K562 (cell line): Measurements from ENCODE around the gene SAXO2. TPM values are rescaled to one million over a fixed set of nuclear protein-coding genes. Genes with fewer than 3 reads are reported as not detected.
"Not testable (repeated sequence)": the region's sequence is repeated elsewhere in the genome, so short reads cannot be mapped to it uniquely, and the experiment has no call there.

Source experiments
- ATAC-seq: fragments of 200-7000 bp; cut with Tn5 transposase; 3 replicates; pipeline ENCODE4 v1.9.1; 2020; ENCODE audit warnings: moderate library complexity
- BruUV-seq: library from RNA; stranded (reverse); fragments of 400-500 nt; replicated peaks from 2 replicates; lab custom pipeline; 2021; lab: Mats Ljungman, UMichigan
- CTCF ChIA-PET: fragments of 300-600 bp; formaldehyde crosslinking; extraction: SDS; loops from one replicate; lab custom pipeline; 2021; ENCODE audit warnings: low intra/inter-chr PET ratio; lab: Yijun Ruan, JAX
- POLR2A ChIA-PET: fragments of 300-600, 350-650 bp; sonication (Branson Sonifier 250); formaldehyde crosslinking; extraction: SDS; loops from one replicate; lab custom pipeline; 2021; ENCODE audit warnings: antibody characterized with exemption, inconsistent platforms; lab: Yijun Ruan, JAX
- DNase-seq, 4 experiments: peaks; one replicate each; pipeline versions ENCODE4 v3.0.0 to v3.0.0-alpha.2; 2011 to 2018; ENCODE audit warnings: low spot score in 3 of 4, mixed read lengths in 3 of 4; ENCODE audit errors: extremely low read depth in 1 of 4
- FAIRE-seq: peaks from 2 replicates; lab custom pipeline; 2011; peaks lifted over from hg19 to GRCh38; lab: Jason Lieb, UNC
- H2AFZ ChIP-seq: 2 replicates; pipeline ENCODE4 v1.6.0; 2011; ENCODE audit warnings: low read depth, low read length, control low read depth, inconsistent platforms
- H3K27ac ChIP-seq: fragments of 200-600 bp; 3 replicates; pipeline ENCODE4 v1.8.0; 2011; ENCODE audit warnings: low read depth, mild to moderate bottlenecking, control low read depth, inconsistent platforms, low read length, moderate library complexity, mixed read lengths; ENCODE audit errors: extremely low read depth
- H3K27me3 ChIP-seq, 2 experiments: fragments of 300-600 bp in 1 of 2; 2 replicates in 1 of 2; 3 replicates in 1 of 2; pipeline versions ENCODE4 v1.6.0 to v1.8.0; 2011; ENCODE audit warnings: inconsistent platforms in 2 of 2, low read length in 2 of 2, mild to moderate bottlenecking in 1 of 2, mixed read lengths in 1 of 2, moderate library complexity in 1 of 2; ENCODE audit not compliant: control insufficient read depth in 2 of 2, insufficient read depth in 2 of 2
- H3K36me3 ChIP-seq: fragments of 300-600 bp; 3 replicates; pipeline ENCODE4 v1.8.0; 2011; ENCODE audit warnings: mild to moderate bottlenecking, low read length, inconsistent platforms; ENCODE audit not compliant: control insufficient read depth, insufficient read depth
- H3K4me1 ChIP-seq, 2 experiments: fragments of 200-600 bp in 1 of 2; replicated peaks in 1 of 2; 2 replicates in 1 of 2; 3 replicates in 1 of 2; pipeline versions ENCODE4 v1.5.1 to v1.8.0; 2011; ENCODE audit warnings: inconsistent platforms in 2 of 2, low read length in 2 of 2, mild to moderate bottlenecking in 1 of 2, mixed read lengths in 1 of 2, moderate library complexity in 1 of 2; ENCODE audit not compliant: control insufficient read depth in 2 of 2, insufficient read depth in 2 of 2
- H3K4me2 ChIP-seq: 2 replicates; pipeline ENCODE4 v1.6.1; 2011; ENCODE audit warnings: low read length, control low read depth, inconsistent platforms, mixed read lengths; ENCODE audit not compliant: insufficient read depth
- H3K4me3 ChIP-seq: fragments of 200-600 bp; sonication (generic), shearing (Covaris generic); 2 replicates; pipeline ENCODE4 v1.5.1; 2016; ENCODE audit warnings: control low read depth, inconsistent platforms
- H3K79me2 ChIP-seq: fragments of 200-600 bp; 3 replicates; pipeline ENCODE4 v1.8.0; 2011; ENCODE audit warnings: low read length, inconsistent platforms; ENCODE audit not compliant: control insufficient read depth, insufficient read depth
- H3K9ac ChIP-seq, 2 experiments: 2 replicates each; pipeline versions ENCODE4 v1.6.0 to v1.6.1; 2011; ENCODE audit warnings: low read depth in 2 of 2, low read length in 2 of 2, control low read depth in 1 of 2, inconsistent platforms in 1 of 2, mild to moderate bottlenecking in 1 of 2, mixed read lengths in 1 of 2; ENCODE audit not compliant: insufficient read depth in 1 of 2
- H3K9me1 ChIP-seq: one replicate; pipeline ENCODE4 v1.6.0; 2011; ENCODE audit warnings: inconsistent platforms, mild to moderate bottlenecking, low read length, moderate library complexity; ENCODE audit not compliant: control insufficient read depth, insufficient read depth
- H3K9me3 ChIP-seq: replicated peaks from 2 replicates; pipeline ENCODE4 v1.5.1; 2011; ENCODE audit warnings: low read depth, low read length, inconsistent platforms; ENCODE audit not compliant: control insufficient read depth, insufficient read depth
- H4K20me1 ChIP-seq: replicated peaks from 2 replicates; pipeline ENCODE4 v1.6.1; 2011; ENCODE audit warnings: low read length, inconsistent platforms, mixed read lengths; ENCODE audit not compliant: control insufficient read depth, insufficient read depth
- CEBPG ChIP-seq, 3 experiments: fragments of 200-800 bp in 1 of 3; sonication (Bioruptor generic) in 1 of 3; sonication (generic) in 1 of 3; formaldehyde crosslinking in 1 of 3; IDR thresholded peaks in 2 of 3; conservative IDR thresholded peaks in 1 of 3; 2 replicates each; pipeline versions ENCODE4 v1.6.1 to v1.8.0; 2016 to 2022; ENCODE audit warnings: missing compliant biosample characterization in 2 of 3, missing genetic modification characterization in 2 of 3, mild to moderate bottlenecking in 1 of 3, missing genetic modification reagents in 1 of 3
- E2F5 ChIP-seq: sonication (generic); formaldehyde crosslinking; IDR thresholded peaks from 2 replicates; pipeline ENCODE4 v1.8.0; 2022; ENCODE audit warnings: mild to moderate bottlenecking, missing genetic modification reagents
- EP300 ChIP-seq: IDR thresholded peaks from 2 replicates; pipeline ENCODE4 v1.6.1; 2012; ENCODE audit warnings: low read length, improper control_type of control experiment
- MBD1 ChIP-seq: fragments of 250-450 bp; sonication (Bioruptor Pico); IDR thresholded peaks from 2 replicates; pipeline ENCODE4 v1.8.0; 2022; ENCODE audit warnings: inconsistent platforms
- PHTF2 ChIP-seq: fragments of 250-450 bp; sonication (Bioruptor Pico); IDR thresholded peaks from 2 replicates; pipeline ENCODE4 v1.5.0; 2021; ENCODE audit warnings: mild to moderate bottlenecking
- RBM17 ChIP-seq: fragments of 200-400 bp; formaldehyde crosslinking; IDR thresholded peaks from 2 replicates; pipeline ENCODE4 v1.6.1; 2017; ENCODE audit warnings: low read depth, mild to moderate bottlenecking, low read length, borderline replicate concordance
- TRIM24 ChIP-seq, 2 experiments: fragments of 450-650 bp; IDR thresholded peaks; 2 replicates each; pipeline ENCODE4 v1.6.1; 2016
- ZNF696 ChIP-seq: fragments of 250-450 bp; sonication (Bioruptor Pico); conservative IDR thresholded peaks from 2 replicates; pipeline ENCODE4 v1.4.0; 2020; ENCODE audit warnings: mild to moderate bottlenecking, moderate library complexity
- ZNF699 ChIP-seq: fragments of 250-450 bp; sonication (Bioruptor Pico); IDR thresholded peaks from 2 replicates; pipeline ENCODE4 v1.8.0; 2021; ENCODE audit warnings: mild to moderate bottlenecking, moderate library complexity; ENCODE audit not compliant: insufficient replicate concordance
- ZSCAN29 ChIP-seq: fragments of 450-650 bp; IDR thresholded peaks from 2 replicates; pipeline ENCODE4 v1.6.1; 2017
- WGBS: fragments of 100-300 bp; shearing (Covaris generic); methylation state at CpG from one replicate; pipeline ENCODE4 v1.1.6; 2016; ENCODE audit warnings: low coverage, mixed read lengths; ENCODE audit not compliant: insufficient coverage; ENCODE audit errors: missing lambda C conversion rate; 5-methylcytosine and 5-hydroxymethylcytosine counted together
- in situ Hi-C: fragments of 300-500 bp; cut with MboI; formaldehyde crosslinking; loops from 4 replicates; pipeline ENCODE4 v1.15.0; 2018; ENCODE audit warnings: inconsistent platforms, mixed read lengths
- intact Hi-C: fragments of 100-400 bp; cut with micrococcal nuclease; formaldehyde crosslinking; loops from 2 replicates; pipeline ENCODE4 v1.14.2; 2022
- polyA plus RNA-seq, 8 experiments: library from polyadenylated mRNA; depleted of rRNA in 4 of 8; stranded (reverse) in 5 of 8; unstranded in 3 of 8; fragments of >200 nt; fragmentation: Nextera tagmentation in 2 of 8; fragmentation: Illumina TruSeq in 1 of 8; extraction: Ambion mirVana in 2 of 8; extraction: Trizol in 1 of 8; gene quantifications; 2 replicates each; pipeline versions ENCODE4 v1.2.1 to v1.2.3, GENCODE V29; 2011 to 2014; ENCODE audit warnings: inconsistent platforms in 1 of 8, missing spikeins in 1 of 8
- total RNA-seq, 7 experiments: library from RNA; depleted of rRNA in 6 of 7; stranded (reverse); fragments of >200 nt in 6 of 7; fragmentation: Illumina TruSeq in 2 of 7; extraction: Trizol in 2 of 7; gene quantifications; 2 replicates each; pipeline versions ENCODE4 v1.2.1 to v1.2.3, GENCODE V29; 2011 to 2021; ENCODE audit warnings: low replicate concordance in 1 of 7

SAXO2 gene
- total and polyA plus RNA-seq, 9 of the 15 experiments (the other 6 are each of a cell fraction or from before 2014, with no cell fraction given) = 3.1 to 14.2 (median 8.2) TPM

GRCh38 chr15:82307714-82308081 is 45.1 kb downstream of the SAXO2 start (continued):
- TF ChIP-seq RBM17 = no peak
- TF ChIP-seq ZNF699 (CRISPR knock-in tag) = no peak
- TF ChIP-seq MBD1 (CRISPR knock-in tag) = no peak
- no peak for TF ChIP-seq E2F5
- TF ChIP-seq ZSCAN29 = no peak

GRCh38 chr15:82309802-82310201 is 47.2 kb downstream of the SAXO2 start:
- BruUV-seq = no TSS peak
- H3K4me2 ChIP-seq = no peak overlapping the region
- no peak for TF ChIP-seq CEBPG (CRISPR knock-in tag; IDR thresholded peaks at IDR 0.05)
- TF ChIP-seq CEBPG (tag; conservative IDR thresholded peaks at IDR 0.05 in 1 of 2, IDR thresholded peaks at IDR 0.05 in 1 of 2) = peak in 1 of 2 experiments; percentile 63; a peak in 2 of 4 replicates
- TF ChIP-seq PHTF2 (CRISPR knock-in tag) = no peak
- TF ChIP-seq EP300 = peak; percentile 11; the same call in 1 of the 2 replicates
- TF ChIP-seq ZNF696 = no peak
- peak in 1 of 2 experiments; percentile 60; a peak in 1 of 4 replicates for TF ChIP-seq TRIM24 (IDR thresholded peaks at IDR 0.05)
- TF ChIP-seq, all 486 proteins: peak for 3
- H3K27me3 ChIP-seq = peaks cover 3 to 15% of the 10 kb centered on the region in 2 experiments; a peak in 2 of 5 replicates
- DNase-seq (no peak), FAIRE-seq (no peak), ATAC-seq (no peak)
- CTCF ChIA-PET = no interaction called here
- no peak overlapping the region for H2AFZ ChIP-seq
- no peaks in the 10 kb centered on the region for H3K79me2 ChIP-seq
- 12% methylated on average over 2 of the region's 2 CpGs for WGBS
- no peak overlapping the region for H3K27ac ChIP-seq
- no peak overlapping the region for H3K9ac ChIP-seq
- H3K9me3 ChIP-seq = no peaks in the 10 kb centered on the region
- intact Hi-C loops (no loop called here), in situ Hi-C loops (no loop called here)
- H3K4me1 ChIP-seq = peaks cover 4 to 6% of the 10 kb centered on the region in 2 experiments; a peak in 3 of 5 replicates
- H4K20me1 ChIP-seq = no peaks in the 10 kb centered on the region
- H3K4me3 ChIP-seq = no peak overlapping the region
- POLR2A ChIA-PET = no interaction called here
- H3K9me1 ChIP-seq = no peaks in the 10 kb centered on the region
- no peaks in the 10 kb centered on the region for H3K36me3 ChIP-seq

GRCh38 chr15:82311321-82311720 is 48.7 kb downstream of the SAXO2 start:
- 4% methylated on average over 4 of the region's 5 CpGs for WGBS
- H3K27ac ChIP-seq, H3K9me3 ChIP-seq, H3K9me1 ChIP-seq, in situ Hi-C loops, H4K20me1 ChIP-seq, H3K4me3 ChIP-seq, H3K36me3 ChIP-seq, FAIRE-seq, CTCF ChIA-PET, intact Hi-C loops, DNase-seq, H3K4me2 ChIP-seq, H2AFZ ChIP-seq, H3K79me2 ChIP-seq, BruUV-seq, ATAC-seq, POLR2A ChIA-PET, H3K9ac ChIP-seq: not testable (repeated sequence)
- Histone ChIP-seq H3K27me3 (peaks cover 3 to 11% of the 10 kb centered on the region in 2 experiments; a peak in 2 of 5 replicates), H3K4me1 (peaks cover 0 to 15% of the 10 kb centered on the region in 2 experiments; a peak in 2 of 5 replicates)
